KOPT-K1 (cell line): Measurements from ENCODE around the gene TNFRSF1B.

ENCODE experiments used
- H3K27ac ChIP-seq: fragments of 200-600 bp; sonication (generic); 2 replicates; pipeline ENCODE4 v1.5.1; 2016; ENCODE audit warnings: antibody characterized with exemption, mild to moderate bottlenecking, low read depth, low read length; ENCODE audit not compliant: poor library complexity, severe bottlenecking
- H3K36me3 ChIP-seq: fragments of 200-600 bp; sonication (generic); 2 replicates; pipeline ENCODE4 v1.5.1; 2017; ENCODE audit warnings: antibody characterized with exemption, mild to moderate bottlenecking, low read length, moderate library complexity; ENCODE audit not compliant: insufficient read depth
- H3K9me3 ChIP-seq: fragments of 200-600 bp; sonication (generic); 2 replicates; pipeline ENCODE4 v1.5.1; 2017; ENCODE audit warnings: antibody characterized with exemption, low read length, mild to moderate bottlenecking; ENCODE audit not compliant: insufficient read depth, poor library complexity, severe bottlenecking

TNFRSF1B gene

DNA sequence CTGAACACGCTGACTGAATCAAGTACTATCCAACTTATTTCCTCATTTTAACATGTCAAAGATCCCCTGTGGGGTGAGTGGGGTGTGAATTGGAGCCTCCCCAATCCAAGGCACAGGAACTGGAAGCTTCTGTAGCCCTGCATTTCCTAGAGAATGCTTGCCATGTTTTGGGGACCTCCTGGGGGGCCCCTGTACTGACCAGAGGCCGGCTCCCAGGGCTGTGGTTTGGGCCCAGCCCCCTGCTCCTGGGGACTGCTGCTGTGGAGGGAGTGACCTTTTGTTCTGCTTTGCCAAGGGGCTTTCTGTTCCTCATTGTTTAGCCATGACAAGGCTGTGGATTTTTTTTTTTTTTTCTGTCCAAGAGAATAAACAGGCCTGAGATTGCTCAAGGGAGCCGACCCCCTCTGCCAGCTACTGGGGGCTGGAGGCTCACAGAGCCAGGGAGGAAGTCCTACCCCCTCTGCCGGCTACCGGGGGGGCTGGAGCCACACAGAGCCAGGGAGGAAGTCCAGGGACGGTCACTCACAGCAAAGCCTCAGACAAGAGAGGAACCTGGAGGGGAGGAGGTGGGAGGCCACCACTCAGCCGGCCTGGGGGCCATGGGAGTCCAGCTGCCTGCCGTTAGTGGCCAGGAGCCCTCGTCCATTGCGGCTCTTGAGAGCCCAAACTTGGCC, 17.4 kb downstream of the TNFRSF1B start:
- Histone ChIP-seq H3K36me3 (no peaks in the 10 kb centered on the region), H3K9me3 (no peaks in the 10 kb centered on the region), H3K27ac (no peak overlapping the region)

DNA sequence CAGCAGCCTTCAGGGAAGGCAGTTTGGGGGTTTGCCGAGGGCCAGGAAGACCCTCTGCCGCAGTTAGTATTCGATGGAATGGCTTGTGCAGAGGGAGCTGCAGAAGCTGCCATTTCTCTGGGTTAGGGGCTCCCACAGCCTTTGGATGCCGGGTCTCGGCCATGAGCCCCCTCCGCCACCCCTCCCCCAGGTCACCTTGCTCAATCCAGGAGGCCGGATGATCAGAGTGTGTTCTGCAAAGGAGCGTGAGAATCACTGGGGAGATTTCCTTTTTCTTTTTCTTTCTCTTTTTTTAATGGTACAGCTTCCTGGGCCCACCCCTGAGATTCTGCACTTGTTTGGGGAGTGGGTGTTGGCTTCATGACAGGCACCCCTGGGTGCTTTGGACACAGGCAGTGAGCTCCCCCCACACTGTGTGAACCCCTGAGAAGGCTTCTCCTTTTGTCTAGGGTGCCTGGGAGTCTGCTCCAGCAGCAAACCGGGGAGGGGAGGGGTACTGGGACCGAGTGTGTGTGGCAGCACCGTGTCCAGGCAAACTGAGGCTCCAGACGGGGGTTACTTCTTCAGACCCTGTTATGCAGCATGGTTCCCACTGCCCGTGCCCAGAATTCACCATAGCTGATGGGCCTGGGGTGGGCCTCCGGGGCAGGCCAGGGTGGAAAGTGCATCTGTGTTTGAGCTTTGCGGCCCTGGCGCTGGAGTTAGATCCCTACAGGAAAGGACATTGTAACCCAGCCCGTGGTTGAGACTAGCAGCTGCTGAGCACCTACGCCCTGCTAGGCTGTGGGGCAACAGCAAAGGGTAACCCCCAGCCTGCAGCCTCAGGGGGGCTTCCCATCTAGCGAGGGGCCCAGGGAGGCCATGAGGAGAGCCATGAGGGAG, 18.5 kb downstream of the TNFRSF1B start:
- H3K36me3 ChIP-seq, result no peaks in the 10 kb centered on the region
- H3K27ac ChIP-seq, result no peak overlapping the region
- no peaks in the 10 kb centered on the region for H3K9me3 ChIP-seq

DNA sequence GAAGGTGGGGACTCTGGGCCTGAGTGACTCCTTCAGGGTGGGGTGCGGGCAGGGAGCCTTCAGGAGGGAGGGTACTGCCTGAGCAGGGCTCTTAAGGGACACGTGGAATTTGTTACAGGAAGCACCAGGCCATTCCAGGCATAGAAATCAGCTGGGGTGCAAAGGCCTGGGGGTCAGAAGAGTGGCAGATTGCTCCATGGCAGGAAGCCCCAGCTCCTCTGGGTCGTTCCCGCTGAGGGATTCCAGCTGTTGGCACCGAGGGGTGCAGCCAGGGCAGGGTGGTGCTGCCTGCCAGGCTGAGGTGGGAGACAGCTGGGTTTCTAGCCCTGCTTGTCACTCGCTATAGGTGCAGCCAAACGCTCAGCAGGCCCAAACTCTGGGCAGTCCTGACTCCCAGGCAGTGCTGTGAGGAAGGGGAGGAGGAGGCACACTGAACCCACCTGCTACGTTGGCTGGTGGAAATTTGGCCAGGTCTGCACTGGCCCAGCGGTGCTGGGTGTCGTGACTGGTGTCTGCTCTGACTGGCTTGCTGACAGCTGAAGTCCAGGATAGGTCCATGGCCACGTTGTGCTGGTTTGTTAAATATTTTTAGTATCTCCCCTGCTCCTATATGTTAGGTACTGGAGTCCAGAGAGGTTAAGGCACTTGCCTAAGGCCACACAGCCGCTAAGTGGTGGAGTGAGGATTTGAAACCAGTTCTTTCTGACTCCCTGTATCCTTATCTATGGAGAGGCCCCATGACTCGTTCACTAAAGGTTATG, 19.3 kb downstream of the TNFRSF1B start:
- Histone ChIP-seq H3K36me3 (no peaks in the 10 kb centered on the region), H3K9me3 (no peaks in the 10 kb centered on the region), H3K27ac (no peak overlapping the region)

DNA sequence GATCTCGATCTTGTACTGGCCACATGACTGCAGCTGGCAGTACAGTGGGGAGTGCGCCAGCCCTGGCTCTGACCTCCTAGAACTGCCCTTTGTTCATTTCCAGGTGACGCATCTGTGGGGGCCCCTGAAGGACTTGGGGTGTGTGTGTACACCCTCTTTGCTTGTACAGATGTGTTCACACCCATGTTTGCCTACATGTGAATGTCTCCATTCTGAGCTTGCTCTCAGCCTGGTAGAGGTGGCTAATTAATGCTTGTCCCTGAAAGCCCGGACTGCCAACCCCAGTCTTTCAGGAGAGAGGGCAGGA, 19.8 kb downstream of the TNFRSF1B start:
- Histone ChIP-seq H3K9me3 (no peaks in the 10 kb centered on the region), H3K27ac (no peak overlapping the region)

GRCh38 chr1:12188115-12188514, 21.3 kb downstream of the TNFRSF1B start:
- no peaks in the 10 kb centered on the region for H3K36me3 ChIP-seq
- H3K9me3 ChIP-seq, result no peaks in the 10 kb centered on the region
- no peak overlapping the region for H3K27ac ChIP-seq

More for the DNA sequence above, 19.8 kb downstream of the TNFRSF1B start:
- no peaks in the 10 kb centered on the region for H3K36me3 ChIP-seq

DNA sequence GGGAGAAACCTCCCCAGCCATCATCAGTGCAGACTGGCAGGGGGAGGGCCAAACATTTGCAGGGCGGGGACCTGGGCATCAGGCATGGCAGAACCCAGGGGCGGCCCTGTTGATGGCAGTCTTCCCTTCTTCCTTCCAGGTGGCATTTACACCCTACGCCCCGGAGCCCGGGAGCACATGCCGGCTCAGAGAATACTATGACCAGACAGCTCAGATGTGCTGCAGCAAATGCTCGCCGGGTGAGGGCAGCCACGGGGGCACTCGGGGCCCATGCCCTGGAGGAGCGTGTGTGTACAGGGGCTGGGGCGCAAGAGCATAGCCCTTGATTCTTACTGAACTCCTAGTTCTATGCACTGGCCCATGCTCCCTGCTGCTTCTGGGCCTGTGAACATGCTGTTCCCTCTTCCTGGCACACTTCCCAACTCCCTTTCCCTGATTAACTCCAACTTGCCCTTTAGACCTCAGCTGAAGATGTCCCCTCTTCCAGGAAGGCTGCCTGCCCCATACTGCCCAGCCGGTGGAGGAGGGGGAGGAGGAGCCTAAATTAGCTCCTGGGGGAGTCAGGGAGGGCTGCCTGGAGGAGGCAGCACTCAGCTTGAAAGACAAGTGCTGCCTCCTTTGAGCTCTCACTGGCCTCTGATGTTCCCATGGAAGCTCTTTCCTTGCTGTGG, 22.0 kb downstream of the TNFRSF1B start:
- no peaks in the 10 kb centered on the region for H3K9me3 ChIP-seq
- no peak overlapping the region for H3K27ac ChIP-seq
- no peaks in the 10 kb centered on the region for H3K36me3 ChIP-seq

- Histone ChIP-seq H3K9me3 (no peaks in the 10 kb centered on the region), H3K27ac (no peak overlapping the region), H3K36me3 (no peaks in the 10 kb centered on the region)
These were observed 22.5 kb downstream of the TNFRSF1B start for GRCh38 chr1:12189328-12189682.

DNA sequence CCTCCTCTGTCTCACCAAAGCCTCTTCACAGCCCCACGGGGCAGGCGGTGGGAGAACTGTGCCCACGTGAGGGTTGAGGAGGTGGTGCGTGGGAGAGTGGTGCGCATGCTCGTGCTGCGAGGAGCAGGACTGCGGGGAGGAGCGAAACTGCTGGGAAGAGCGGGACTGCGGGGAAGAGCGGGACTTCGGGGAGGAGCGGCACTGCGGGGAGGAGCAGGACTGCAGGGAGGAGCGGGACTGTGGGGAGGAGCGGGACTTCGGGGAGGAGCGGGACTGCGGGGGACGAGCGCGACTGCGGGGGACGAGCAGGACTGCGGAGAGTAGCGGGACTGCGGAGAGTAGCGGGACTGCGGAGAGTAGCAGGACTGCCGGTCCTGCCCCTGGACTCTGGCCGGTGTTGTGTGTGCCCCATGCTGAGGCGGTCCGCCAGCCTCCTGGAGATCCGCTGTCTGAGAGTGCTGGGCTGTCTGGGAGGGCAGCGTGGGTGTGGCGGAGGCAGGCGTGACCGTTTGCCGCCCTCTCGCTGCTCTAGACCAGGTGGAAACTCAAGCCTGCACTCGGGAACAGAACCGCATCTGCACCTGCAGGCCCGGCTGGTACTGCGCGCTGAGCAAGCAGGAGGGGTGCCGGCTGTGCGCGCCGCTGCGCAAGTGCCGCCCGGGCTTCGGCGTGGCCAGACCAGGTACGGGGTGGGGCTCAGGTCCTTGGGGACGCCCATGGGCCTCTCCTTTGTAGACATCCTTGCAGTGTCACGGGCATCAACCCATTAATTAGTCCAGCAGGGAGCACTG, 24.6 kb downstream of the TNFRSF1B start:
- H3K9me3 ChIP-seq, result no peaks in the 10 kb centered on the region
- no peaks in the 10 kb centered on the region for H3K36me3 ChIP-seq
- no peak overlapping the region for H3K27ac ChIP-seq

GRCh38 chr1:12194666-12195216, 27.9 kb downstream of the TNFRSF1B start:
- no peaks in the 10 kb centered on the region for H3K36me3 ChIP-seq
- no peak overlapping the region for H3K27ac ChIP-seq
- H3K9me3 ChIP-seq, result no peaks in the 10 kb centered on the region

DNA sequence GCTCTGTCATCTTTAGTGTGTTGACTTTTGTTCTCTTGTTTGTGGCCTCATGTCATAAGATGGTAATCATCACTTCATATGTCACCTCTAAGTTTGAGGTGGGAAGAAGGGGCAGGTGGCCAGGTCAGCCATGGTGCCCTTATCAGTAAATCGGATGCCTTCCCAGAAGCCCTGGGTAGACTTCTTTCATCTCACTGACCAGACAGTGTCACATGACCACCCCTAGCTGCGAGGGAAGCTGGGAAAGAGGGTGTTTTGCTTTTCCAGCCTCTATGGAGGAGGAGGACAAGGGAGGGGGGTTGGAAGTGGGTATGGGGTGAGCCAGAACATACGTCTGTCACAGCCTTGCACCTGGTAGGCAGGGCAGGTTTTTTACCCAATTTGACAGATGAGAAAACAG, 28.6 kb downstream of the TNFRSF1B start:
- Histone ChIP-seq H3K36me3 (no peaks in the 10 kb centered on the region), H3K27ac (no peak overlapping the region), H3K9me3 (no peaks in the 10 kb centered on the region)

- no peak overlapping the region for H3K27ac ChIP-seq
These were observed 30.1 kb downstream of the TNFRSF1B start for GRCh38 chr1:12196641-12197482.

DNA sequence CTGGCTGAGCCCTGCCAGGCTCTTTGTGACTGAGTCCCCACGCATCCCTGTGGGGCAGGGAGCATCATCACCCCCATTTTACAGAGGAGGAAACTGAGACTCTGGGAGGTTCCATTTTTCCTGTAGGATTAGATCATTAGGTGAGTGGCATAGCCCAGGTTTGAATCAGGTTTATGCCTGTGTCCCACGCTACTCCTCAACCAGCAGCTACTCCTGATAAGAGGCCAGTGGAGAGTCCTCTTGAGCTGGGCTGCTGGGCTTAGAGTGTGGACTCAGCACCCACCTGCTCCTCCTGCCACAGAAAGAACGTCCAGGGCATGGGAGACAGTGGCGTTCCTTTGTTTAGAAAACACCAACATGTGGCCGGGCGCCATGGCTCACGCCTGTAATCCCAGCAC, 30.7 kb downstream of the TNFRSF1B start:
- H3K9me3 ChIP-seq, result no peaks in the 10 kb centered on the region
- no peak overlapping the region for H3K27ac ChIP-seq
- H3K36me3 ChIP-seq, result no peaks in the 10 kb centered on the region

More at GRCh38 chr1:12196641-12197482, 30.1 kb downstream of the TNFRSF1B start:
- Histone ChIP-seq H3K9me3 (no peaks in the 10 kb centered on the region), H3K36me3 (no peaks in the 10 kb centered on the region)

DNA sequence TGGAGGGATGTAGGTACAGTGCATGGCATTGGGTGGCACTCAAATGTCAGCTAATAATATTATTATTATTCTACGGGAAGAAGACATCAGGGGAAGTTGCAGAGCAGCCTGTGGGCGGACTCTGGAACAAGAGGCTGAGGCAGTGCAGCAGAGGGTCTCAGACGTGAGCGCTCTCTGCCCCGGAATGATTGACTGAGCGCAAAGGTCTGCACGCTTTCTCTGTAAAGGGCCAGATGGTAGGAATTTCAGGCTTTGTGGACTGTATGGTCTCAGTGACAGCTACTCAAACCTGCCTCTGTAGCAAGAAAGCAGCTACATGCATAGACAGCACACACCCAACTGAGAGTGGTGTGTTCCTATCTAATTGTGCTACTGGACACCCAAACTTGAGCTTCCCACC, 33.4 kb downstream of the TNFRSF1B start:
- Histone ChIP-seq H3K27ac (no peak overlapping the region), H3K36me3 (no peaks in the 10 kb centered on the region), H3K9me3 (no peaks in the 10 kb centered on the region)
